Germinal center (tissue), 1 donor: ENCODE results near the gene DAP.
"Not testable (repeated sequence)": the region's sequence is repeated elsewhere in the genome, so short reads cannot be mapped to it uniquely, and the experiment has no call there.

Experiments
- DNase-seq: peaks from one replicate; pipeline ENCODE4 v3.0.0; 2012; ENCODE audit warnings: mixed read lengths, low spot score

The DAP gene, protein sequence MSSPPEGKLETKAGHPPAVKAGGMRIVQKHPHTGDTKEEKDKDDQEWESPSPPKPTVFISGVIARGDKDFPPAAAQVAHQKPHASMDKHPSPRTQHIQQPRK

DNA sequence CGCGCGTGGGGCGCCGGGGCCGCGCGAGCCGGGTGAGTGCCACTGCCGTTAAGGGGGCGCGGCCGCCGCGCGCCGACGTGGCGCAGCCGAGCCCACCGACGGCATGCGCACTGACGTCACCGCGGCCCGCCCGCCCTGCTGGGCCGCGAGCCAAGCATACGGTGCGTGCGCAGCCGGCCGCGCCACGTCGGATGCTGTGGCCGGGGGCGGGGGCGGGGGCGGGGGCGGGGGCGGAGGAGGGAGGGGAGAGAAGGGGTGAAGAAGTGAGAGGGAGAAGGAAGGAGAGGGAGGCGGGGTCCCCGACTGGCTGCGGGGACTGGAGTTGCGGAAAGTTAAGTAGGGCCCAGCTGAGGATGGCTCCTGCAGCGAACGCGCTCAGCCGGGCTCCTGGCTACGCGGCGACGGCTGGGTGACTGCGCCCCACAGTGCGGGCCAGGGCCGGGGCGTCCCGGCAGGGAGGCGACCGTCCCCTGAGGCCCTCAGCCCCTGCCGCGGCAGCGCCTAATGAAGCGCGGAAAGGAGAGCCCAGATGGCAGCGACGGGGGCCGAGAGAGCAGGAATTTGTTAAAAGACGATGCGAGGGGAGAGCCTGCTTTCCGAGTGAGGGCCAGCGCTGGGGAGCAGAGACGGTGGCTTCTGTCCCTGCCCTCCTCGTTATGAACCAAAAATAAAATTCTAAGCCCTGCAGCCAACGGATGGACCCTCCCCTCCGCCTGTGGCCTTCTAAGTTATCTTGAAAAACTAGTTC lies at the start of gene DAP:
DAP (minus strand) TSS at position 50 of the 748 bp plus-strand sequence. CDS start 166 bp downstream, outside the sequence.
- peak; percentile 92 for DNase-seq

DNA sequence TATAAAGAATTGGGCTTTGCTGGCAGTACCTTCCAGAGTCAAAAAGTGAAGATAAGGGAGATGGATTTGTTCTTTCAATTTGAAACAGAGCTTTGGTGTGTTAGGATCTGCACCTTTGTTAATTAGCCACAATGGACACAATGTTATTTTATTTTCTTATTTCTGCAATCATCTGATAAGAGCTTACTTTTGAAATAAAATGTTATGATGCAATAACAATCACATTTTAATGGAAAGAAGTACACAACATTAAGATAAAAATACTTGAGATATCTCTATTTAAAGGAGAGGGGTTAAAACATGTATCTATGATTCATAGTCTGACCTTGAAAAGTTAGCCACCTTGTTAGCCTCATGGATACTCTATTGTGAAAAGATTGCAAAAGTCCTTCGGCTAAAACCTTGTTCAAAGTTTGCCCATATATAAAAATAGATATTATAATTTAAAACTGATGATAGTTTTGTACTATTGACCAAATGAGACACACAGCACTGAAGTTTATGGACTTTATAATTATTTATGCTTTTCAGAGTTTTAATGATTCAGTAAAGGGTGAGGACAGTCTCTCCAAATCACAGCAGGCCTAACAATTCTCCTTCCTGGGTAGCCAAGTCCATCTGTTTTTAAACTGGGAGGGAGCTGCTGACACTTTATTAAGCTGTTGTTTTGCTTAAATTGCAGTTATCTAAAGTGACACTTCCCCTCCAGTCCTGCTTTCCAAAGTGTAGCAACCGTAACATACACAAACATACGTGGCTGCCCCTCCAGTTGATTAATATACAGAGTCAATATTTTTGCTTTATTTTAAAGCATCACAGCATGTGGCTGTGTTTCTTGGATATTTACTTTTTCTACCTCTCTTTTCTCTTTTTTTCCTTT lies 47.6 kb upstream of the DAP start:
- no peak for DNase-seq

- DNase-seq: no peak
Measured at GRCh38 chr5:10801931-10802666, 41.1 kb upstream of the DAP start.

- DNase-seq: no peak
Measured at GRCh38 chr5:10800852-10801251, 39.8 kb upstream of the DAP start.

- DNase-seq: no peak
Measured at GRCh38 chr5:10797261-10797660, 36.2 kb upstream of the DAP start.

DNA sequence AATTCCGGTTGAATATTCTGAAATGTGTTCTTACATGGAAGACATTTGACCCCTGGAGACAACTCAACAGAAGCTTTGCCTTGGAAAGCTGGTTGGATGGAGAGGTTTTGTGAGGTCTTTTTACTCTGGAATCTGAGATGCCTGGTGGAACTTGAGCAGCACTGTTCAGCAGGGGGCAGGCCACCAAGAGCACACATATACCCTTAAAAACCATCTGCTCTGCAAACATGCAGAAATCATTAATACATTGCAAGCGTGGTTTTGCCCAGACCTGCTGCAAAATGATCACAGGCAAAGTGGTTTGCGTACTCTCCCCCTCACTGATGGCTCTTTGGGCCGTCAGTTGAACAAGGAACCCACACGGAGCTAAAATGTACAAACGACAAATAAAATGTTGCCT lies 32.8 kb upstream of the DAP start:
- DNase-seq: no peak

DNA sequence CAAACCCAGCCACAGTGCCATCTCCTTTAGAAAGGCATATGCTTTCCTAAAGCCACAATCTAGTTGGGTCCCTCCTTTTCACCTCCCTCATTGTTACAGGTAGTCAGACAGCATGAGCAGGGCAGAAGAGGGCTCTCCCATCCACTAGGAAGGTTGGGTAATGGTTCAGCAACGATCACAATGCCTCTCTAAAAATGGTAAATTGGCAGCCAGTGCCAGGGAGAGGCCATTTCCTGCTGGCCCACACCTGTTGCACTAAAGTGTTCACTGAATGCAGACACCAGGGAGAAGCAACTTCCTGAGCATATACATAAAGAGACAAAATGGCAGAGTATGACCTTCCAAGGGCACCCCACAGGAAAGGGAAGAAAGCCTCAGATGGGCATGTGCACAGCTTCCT lies 31.3 kb upstream of the DAP start:
- DNase-seq: no peak

- no peak for DNase-seq
Measured at GRCh38 chr5:10789726-10790125, 28.7 kb upstream of the DAP start.

GRCh38 chr5:10789021-10789420 lies 28.0 kb upstream of the DAP start:
- DNase-seq: no peak

- no peak for DNase-seq
Measured at GRCh38 chr5:10788358-10788757, 27.3 kb upstream of the DAP start.

- no peak for DNase-seq
Measured at GRCh38 chr5:10786835-10787234, 25.8 kb upstream of the DAP start.

GRCh38 chr5:10780208-10780607 lies 19.2 kb upstream of the DAP start:
- not testable (repeated sequence) for DNase-seq

GRCh38 chr5:10779592-10779991 lies 18.6 kb upstream of the DAP start:
- DNase-seq: no peak

DNA sequence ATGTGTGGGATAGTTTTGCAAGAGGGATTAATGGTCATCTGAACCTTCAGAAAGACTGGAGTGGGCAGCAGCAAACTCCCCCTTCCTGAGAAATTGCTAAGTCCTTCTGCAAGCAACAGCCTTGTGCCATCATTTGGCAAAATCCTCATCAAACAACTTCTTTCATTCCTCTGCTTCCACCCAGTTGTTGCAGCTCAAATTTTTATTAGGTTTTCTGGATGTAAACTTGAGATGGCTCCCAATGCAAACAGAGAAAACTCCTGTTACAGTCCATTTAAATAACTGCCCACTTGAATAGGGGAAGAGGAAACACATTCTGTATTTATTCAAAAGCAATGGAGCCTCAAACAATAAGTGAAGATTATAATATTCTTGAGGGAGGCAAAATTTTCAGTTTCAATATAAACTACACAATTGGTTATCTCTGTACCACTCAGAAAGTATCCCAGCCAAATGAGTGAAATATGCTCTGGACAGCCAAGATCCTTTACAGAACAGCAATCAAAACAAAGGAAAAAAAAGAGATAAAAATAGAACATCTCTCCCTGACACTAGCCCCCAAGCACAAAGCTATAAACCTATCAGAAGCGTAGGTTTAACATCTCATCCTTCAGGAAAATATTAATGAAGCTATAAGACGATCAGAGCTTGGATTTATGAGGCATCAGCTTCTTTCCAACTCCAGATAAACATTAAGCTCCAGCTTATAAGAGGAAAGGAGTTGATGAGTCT lies 17.3 kb upstream of the DAP start:
- no peak for DNase-seq

DNA sequence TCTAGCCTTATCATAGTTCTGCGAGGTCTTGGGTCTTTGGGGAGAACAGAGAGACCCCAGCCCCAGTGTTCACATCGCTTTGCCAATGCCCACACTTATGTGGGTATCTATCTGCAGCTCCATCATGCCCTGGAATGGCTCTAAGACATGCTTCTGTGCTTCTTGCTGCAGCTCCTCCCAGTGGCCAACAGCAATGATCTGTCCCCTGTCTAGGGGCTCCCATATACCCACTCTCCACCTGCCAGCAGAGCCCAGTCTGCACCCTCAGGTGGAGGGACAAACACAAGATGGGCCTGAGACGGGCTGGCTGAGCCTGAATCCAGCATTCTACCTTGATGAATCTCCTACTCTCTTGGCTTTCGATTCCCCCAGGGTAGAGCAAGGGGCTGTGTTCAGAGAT lies 14.6 kb upstream of the DAP start:
- DNase-seq: peak; percentile 24

DNA sequence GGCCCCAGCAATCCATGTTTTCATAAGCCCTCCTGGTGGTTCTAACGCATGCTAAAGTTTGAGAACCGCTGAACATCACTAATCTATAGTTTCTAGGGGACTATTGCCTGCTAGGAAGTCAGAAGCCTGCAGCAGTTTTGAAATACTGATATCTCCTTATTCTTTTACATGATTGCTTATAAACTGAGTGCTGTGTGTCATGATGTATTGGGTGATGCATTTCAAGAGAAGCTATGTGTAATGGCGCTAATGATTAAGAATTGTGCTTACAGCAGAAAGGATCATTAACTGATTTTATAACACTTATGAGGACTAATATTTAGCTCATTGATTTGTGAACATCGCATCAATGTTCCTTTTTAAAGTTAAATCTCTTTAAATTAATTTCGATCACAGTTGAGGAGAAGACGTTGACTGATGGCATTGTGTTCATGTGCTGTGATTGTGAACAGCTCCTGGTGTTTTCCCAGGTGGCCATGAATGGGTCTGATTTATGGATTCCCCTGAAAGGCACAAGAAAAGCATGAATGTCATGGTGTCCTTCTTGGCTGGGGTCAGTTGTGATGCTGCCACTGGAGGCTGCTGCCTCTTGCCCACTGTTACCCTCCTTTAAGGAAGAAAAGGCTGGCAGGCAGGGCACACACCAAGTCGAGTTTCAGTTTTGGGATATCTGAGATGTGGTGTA lies 12.0 kb upstream of the DAP start:
- DNase-seq: no peak

DNA sequence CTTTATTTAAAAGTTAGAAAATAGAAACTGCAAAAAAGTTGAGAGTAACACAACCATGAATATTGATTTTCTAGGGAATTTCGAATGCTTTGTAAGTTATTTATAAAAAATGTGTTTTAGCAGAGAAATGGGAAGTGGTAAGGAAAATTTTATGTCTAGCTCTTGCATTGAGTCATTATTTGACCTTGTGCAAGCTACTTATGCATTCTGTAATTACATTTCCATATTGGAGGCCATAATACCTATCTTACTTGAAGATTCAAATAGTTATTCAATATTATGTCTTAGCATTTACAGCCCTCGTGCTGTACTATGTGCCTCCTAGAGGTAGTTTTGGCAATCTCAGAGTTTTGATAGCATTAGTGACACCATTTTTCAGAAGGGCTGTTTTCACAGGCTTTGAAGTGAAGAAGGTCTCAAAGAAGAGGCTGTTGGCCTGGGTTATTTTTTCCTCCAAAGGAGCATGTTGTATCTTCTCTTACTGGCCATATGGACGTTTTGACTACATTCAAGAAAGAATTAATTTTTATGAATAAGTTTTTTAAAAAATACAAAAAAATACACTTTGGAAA lies 7.4 kb upstream of the DAP start:
- DNase-seq: no peak

- peak; percentile 14 for DNase-seq
Measured at GRCh38 chr5:10762776-10763500, 1.9 kb upstream of the DAP start.

GRCh38 chr5:10761933-10762775 lies 1.1 kb upstream of the DAP start:
- no peak for DNase-seq
